ENCODE data around the gene ZNF581. TPM values are rescaled to one million over a fixed set of nuclear protein-coding genes. Genes with fewer than 3 reads are reported as not detected.

ZNF581 gene
- total RNA-seq, 1 donor from 2014 or later: 22.2 TPM

GRCh38 chr19:55693336-55693974 lies 50.0 kb downstream of the ZNF581 start:
- DNase-seq (ENCODE audit: low spot score): no peak

DNA sequence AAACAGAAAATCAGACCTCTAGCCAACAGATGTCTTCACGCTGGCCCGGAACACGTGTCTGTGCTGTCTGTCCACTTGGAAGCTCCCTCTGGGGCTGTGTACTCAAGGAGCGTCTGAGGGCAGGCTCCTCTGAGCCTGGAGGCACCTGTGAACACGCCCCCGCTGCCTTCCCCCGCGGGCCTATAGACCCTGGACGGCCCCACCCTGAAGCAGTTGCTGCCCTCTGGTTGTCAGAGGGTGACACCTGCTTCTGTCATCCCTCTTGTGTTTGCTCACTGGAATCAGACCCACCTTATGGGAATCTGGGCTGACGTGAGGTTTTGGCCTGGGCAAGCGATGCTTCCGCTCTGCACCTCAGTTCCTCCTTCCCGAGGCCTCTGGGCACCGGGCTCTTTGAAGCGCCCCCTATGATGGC lies 50.8 kb downstream of the ZNF581 start:
- DNase-seq (ENCODE audit: low spot score): no peak

- no peak for DNase-seq (ENCODE audit: low spot score)
Observed at GRCh38 chr19:55694656-55695491, 51.4 kb downstream of the ZNF581 start.

Other genes with a start within 250 kb of the ZNF581 start
- 26.4 TPM for gene UBE2S, start 235.9 kb upstream of the ZNF581 start, total RNA-seq
- not detected for gene SHISA7, start 200.3 kb upstream of the ZNF581 start, total RNA-seq
- gene ISOC2, start 182.0 kb upstream of the ZNF581 start, total RNA-seq: 53.5 TPM
- not detected for gene C19orf85, start 178.9 kb upstream of the ZNF581 start, total RNA-seq
- 10.7 TPM for gene ZNF628, start 167.0 kb upstream of the ZNF581 start, total RNA-seq
- 23.1 TPM for gene NAT14, start 158.5 kb upstream of the ZNF581 start, total RNA-seq
- gene SSC5D, start 155.2 kb upstream of the ZNF581 start, total RNA-seq: 49.7 TPM
- gene SBK2, start 106.5 kb upstream of the ZNF581 start, total RNA-seq: not detected
- 0.20 TPM for gene SBK3, start 98.1 kb upstream of the ZNF581 start, total RNA-seq
- gene ZNF579, start 62.8 kb upstream of the ZNF581 start, total RNA-seq: 35.0 TPM
- gene FIZ1, start 44.1 kb upstream of the ZNF581 start, total RNA-seq: 22.7 TPM
- gene ZNF524, start 43.4 kb upstream of the ZNF581 start, total RNA-seq: 37.8 TPM
- gene ZNF865, start 38.0 kb upstream of the ZNF581 start, total RNA-seq: 21.6 TPM
- 13.0 TPM for gene ZNF784, start 19.1 kb upstream of the ZNF581 start, total RNA-seq
- gene ZNF580, start 2.6 kb upstream of the ZNF581 start, total RNA-seq: 47.3 TPM
- gene CCDC106, start 4.6 kb downstream of the ZNF581 start, total RNA-seq: 18.4 TPM
- gene U2AF2, start 11.4 kb downstream of the ZNF581 start, total RNA-seq: 202 TPM
- 172 TPM for gene EPN1, start 31.6 kb downstream of the ZNF581 start, total RNA-seq
- gene NLRP9, start 94.8 kb downstream of the ZNF581 start, total RNA-seq: not detected
- 1.1 TPM for gene RFPL4A, start 115.4 kb downstream of the ZNF581 start, total RNA-seq
- not detected for gene RFPL4AL1, start 125.5 kb downstream of the ZNF581 start, total RNA-seq
- 0.17 TPM for gene NLRP11, start 188.3 kb downstream of the ZNF581 start, total RNA-seq
- gene NLRP4, start 192.9 kb downstream of the ZNF581 start, total RNA-seq: not detected

Measured in mucosa of gallbladder (tissue), 1 donor.